ENCODE measurements around the gene CFAP97D2. TPM values are rescaled to one million over a fixed set of nuclear protein-coding genes. Genes with fewer than 3 reads are reported as not detected.
"Not testable (repeated sequence)": the region's sequence is repeated elsewhere in the genome, so short reads cannot be mapped to it uniquely, and the experiment has no call there.

CFAP97D2 gene
- total RNA-seq, 1 donor = not detected

DNA sequence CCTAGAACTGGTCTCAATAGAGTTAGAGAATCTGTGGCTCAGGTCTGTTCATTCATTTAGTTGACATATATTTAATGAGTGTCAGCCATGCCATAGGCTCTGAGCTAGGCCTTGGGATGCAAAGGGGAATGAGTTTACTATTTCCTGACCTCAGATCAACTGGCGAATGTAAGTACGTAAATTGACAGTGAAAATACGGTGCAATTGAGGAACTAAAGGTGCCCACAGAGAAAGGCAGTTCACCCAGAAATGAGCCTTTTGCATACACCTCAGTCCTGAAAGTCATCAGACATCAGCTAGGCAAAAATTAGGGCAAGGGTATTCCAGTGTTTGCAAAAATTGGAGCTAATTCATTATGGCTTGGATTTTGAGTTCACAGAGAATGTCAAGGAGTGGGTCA, 81.8 kb downstream of the CFAP97D2 start:
- no peak overlapping the region for H3K4me3 ChIP-seq (ENCODE audit: low read depth, low read length)
- no peak for DNase-seq (ENCODE audit: low read depth)
- TF ChIP-seq, protein P1, sequence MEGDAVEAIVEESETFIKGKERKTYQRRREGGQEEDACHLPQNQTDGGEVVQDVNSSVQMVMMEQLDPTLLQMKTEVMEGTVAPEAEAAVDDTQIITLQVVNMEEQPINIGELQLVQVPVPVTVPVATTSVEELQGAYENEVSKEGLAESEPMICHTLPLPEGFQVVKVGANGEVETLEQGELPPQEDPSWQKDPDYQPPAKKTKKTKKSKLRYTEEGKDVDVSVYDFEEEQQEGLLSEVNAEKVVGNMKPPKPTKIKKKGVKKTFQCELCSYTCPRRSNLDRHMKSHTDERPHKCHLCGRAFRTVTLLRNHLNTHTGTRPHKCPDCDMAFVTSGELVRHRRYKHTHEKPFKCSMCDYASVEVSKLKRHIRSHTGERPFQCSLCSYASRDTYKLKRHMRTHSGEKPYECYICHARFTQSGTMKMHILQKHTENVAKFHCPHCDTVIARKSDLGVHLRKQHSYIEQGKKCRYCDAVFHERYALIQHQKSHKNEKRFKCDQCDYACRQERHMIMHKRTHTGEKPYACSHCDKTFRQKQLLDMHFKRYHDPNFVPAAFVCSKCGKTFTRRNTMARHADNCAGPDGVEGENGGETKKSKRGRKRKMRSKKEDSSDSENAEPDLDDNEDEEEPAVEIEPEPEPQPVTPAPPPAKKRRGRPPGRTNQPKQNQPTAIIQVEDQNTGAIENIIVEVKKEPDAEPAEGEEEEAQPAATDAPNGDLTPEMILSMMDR (IDR thresholded peaks at IDR 0.05; ENCODE audit: insufficient read depth, low read length) = no peak

DNA sequence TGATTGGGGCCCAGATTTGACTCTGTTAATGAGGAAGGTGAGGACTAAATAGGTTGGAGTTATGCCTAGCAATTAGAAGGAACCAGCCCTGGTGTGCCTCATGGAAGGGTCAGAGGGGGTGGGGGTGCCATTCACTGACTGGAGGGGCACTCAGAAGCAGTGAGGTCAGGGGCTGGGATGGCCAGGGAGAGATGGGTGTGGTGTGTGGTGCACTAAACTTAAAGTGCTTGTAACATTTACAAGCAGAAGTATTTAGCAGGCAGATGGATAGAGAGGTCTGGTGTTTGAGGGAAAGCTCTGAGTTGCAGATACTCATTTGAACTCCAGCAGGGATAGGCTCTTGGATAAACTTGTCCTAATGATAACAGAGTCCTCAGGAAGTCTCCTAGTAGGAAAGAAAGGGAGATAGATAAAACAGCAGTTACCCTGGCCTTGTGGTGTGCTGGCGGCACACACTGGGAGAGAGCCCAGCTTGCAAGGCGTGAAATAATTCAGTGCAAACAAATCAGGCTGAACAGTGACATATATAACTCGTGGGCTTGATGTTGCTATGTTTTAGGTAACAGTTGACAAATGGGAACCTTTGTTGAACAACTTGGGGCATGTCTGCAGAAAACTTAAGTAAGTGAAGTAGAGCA, 82.4 kb downstream of the CFAP97D2 start:
- DNase-seq (ENCODE audit: low read depth) = no peak
- no peak overlapping the region for H3K4me3 ChIP-seq (ENCODE audit: low read depth, low read length)
- TF ChIP-seq, protein P1 (IDR thresholded peaks at IDR 0.05; ENCODE audit: insufficient read depth, low read length) = no peak

DNA sequence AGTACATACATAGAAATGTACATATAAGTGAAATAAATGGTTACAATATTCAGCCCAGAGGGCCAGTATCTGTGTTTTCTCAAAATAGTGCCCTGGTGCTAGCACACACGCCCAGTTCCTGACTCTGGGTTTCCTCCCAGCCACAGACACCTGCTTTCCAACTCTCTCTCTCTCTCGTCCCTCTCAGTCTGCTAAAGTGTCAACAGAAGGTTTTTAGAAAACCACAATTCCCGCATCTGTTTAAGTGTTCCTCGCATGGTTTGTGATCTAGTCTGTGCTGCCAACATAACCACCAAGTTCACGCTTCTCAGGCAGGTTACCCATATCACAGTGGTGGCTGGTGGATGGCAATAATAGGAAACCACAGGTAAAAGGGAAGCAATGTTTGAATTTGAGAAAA, 84.5 kb downstream of the CFAP97D2 start:
- H3K4me3 ChIP-seq (ENCODE audit: low read depth, low read length) = no peak overlapping the region
- TF ChIP-seq, protein P1 (IDR thresholded peaks at IDR 0.05; ENCODE audit: insufficient read depth, low read length) = no peak
- no peak for DNase-seq (ENCODE audit: low read depth)

DNA sequence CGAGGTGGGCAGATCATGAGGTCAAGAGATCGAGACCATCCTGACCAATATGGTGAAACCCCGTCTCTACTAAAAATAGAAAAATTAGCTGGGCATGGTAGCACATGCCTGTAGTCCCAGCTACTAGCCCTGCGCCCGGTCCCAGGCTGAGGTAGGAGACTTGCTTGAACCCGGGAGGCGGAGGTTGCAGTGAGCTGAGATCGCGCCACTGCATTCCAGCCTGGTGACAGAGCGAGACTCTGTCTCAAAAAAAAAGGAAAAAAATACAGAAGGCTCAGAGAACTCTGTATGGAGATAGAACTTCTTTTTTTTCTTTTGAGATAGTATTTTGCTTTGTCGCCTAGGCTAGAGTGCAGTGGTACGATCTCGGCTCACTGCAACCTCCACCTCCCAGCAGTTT, 85.3 kb downstream of the CFAP97D2 start:
- H3K4me3 ChIP-seq (ENCODE audit: low read depth, low read length); DNase-seq (ENCODE audit: low read depth): not testable (repeated sequence)

DNA sequence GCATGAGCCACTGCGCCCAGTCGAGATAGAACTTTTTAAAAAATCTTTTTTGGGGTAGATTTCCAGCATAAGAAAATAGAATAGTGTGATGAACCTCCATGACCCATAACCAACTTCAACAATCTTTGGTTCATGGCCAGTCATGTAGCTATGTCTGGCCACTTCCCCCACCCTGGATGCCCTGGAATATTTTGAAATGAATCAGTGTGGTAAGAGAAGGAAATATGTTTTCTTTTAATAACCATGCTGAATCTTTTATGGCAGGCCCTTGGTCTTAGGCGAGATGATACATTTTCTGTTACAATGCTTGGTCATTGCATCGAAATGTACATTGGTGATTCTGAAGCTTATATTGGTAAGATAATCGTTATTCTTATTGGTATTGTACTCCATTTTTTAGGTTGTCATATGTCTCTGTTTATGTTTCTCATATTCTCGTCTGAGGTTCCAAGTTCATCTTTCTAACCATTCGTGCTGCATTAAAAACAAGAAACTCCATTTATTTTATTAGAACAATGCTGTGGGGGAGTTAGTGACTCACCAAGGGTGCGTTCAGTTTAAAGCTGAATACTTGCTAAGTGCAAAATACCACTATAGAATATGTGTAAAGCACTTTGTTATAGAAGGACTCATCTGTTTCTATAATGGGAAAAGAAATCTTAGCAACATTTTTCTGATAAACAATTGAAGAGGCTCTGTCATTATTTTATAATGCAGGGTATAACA, 86.0 kb downstream of the CFAP97D2 start:
- no peak overlapping the region for H3K4me3 ChIP-seq (ENCODE audit: low read depth, low read length)
- DNase-seq (ENCODE audit: low read depth) = peak; percentile 52
- TF ChIP-seq, protein P1 (IDR thresholded peaks at IDR 0.05; ENCODE audit: insufficient read depth, low read length) = no peak

DNA sequence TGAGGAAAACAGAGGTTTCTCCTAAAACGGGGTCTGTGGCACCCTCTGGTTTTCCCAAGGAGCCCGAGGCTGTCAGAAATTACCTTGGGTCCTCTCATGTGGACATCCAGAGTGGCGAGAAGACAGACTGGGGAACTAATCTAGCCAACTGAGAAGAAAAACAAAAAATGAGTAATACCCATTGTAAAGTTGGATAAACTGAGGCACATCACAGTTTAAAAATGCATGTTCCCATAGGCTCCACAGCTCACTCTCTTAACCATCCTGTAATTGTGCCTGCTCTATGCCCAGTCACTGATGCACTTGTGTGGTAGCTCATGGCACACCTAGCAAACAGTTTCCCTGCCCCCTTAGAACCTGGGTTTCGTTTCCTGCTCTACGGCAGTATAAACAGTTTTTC, 87.2 kb downstream of the CFAP97D2 start:
- DNase-seq (ENCODE audit: low read depth) = no peak

More for the DNA sequence above, 87.2 kb downstream of the CFAP97D2 start:
- TF ChIP-seq, protein P1 (IDR thresholded peaks at IDR 0.05; ENCODE audit: insufficient read depth, low read length) = no peak
- no peak overlapping the region for H3K4me3 ChIP-seq (ENCODE audit: low read depth, low read length)

All from fibroblast of the aortic adventitia (primary cell).